Naive B cell (primary cell): ENCODE measurements around the gene ZRANB1. TPM values are rescaled to one million over a fixed set of nuclear protein-coding genes. Genes with fewer than 3 reads are reported as not detected.

ENCODE experiments used
- ATAC-seq, 2 donors: fragments of 150-1000 bp; cut with Tn5 transposase; 2 replicates each; pipeline ENCODE4 v1.10.0; 2021; ENCODE audit warnings: low read depth in 2 of 2, mild to moderate bottlenecking in 2 of 2, moderate library complexity in 2 of 2
- DNase-seq: peaks from one replicate; pipeline ENCODE4 v3.0.0; 2022
- H3K27ac Mint-ChIP-seq, 6 donors: one replicate each; pipeline ENCODE4 v1.8.0; 2020 to 2022; ENCODE audit warnings: mild to moderate bottlenecking in 6 of 6, mixed read lengths in 6 of 6, moderate library complexity in 5 of 6, inconsistent platforms in 2 of 6
- H3K27me3 Mint-ChIP-seq, 3 donors: one replicate each; pipeline ENCODE4 v1.8.0; 2021 to 2022; ENCODE audit warnings: mixed read lengths in 3 of 3, mild to moderate bottlenecking in 1 of 3
- H3K36me3 Mint-ChIP-seq, 2 donors: one replicate each; pipeline ENCODE4 v1.8.0; 2020 to 2022; ENCODE audit warnings: mixed read lengths in 2 of 2, inconsistent platforms in 1 of 2, mild to moderate bottlenecking in 1 of 2
- H3K4me1 Mint-ChIP-seq, 3 donors: one replicate each; pipeline ENCODE4 v1.8.0; 2020 to 2022; ENCODE audit warnings: mixed read lengths in 3 of 3, inconsistent platforms in 1 of 3, mild to moderate bottlenecking in 1 of 3, moderate library complexity in 1 of 3
- H3K4me3 Mint-ChIP-seq, 8 donors: one replicate each; pipeline ENCODE4 v1.8.0; 2020 to 2022; ENCODE audit warnings: mild to moderate bottlenecking in 8 of 8, mixed read lengths in 8 of 8, moderate library complexity in 8 of 8, inconsistent platforms in 2 of 8
- H3K9me3 Mint-ChIP-seq, 7 donors: one replicate each; pipeline ENCODE4 v1.8.0; 2020 to 2022; ENCODE audit warnings: mixed read lengths in 7 of 7, mild to moderate bottlenecking in 5 of 7, inconsistent platforms in 2 of 7, moderate library complexity in 1 of 7
- polyA plus RNA-seq, 6 donors: library from polyadenylated mRNA; unstranded; fragments of 300-500 nt; fragmentation: Illumina TruSeq; gene quantifications; one replicate each; pipeline ENCODE4 v1.2.3, GENCODE V29; 2021; ENCODE audit warnings: low read depth in 6 of 6

Gene ZRANB1
- polyA plus RNA-seq, 6 donors from 2014 or later, result 4.5 to 15.0 (median 9.3) TPM

DNA sequence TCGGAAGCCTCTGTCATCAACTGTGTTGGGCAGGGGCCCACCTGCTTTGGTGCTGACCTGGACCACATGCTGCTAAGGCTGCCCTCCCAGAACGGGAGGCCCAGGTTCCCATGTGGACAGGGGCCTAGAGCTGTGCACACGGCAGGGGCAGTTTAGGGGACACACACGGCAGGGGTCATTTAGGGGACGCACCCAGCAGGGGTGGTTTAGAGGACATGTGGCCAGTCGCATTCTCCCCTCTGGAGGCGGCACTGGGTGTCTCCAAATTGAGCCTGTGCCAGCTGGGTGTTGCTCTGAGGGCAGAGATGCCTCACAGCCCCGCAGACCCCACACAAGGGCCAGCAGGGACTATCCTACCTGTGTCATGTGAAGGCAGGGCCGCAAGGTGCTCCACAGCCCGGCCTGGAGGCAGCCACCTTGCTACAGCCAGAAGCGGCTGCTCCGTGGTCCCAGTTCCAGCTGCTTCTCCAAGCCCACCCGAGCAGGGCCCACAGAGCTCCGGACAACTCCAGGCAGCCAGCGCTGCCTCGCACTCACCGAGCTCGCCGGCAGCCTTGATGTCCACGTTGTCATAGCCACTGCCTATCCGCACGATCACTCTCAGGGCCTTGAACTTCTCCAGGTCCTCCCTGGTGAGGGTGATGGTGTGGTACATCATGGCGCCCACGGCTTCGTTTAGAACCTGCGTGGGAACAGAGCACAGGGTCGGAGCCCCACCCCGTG is 60.7 kb downstream of the ZRANB1 start:
- Mint-ChIP-seq H3K9me3 (no peaks in the 10 kb centered on the region), H3K4me3 (no peak overlapping the region), H3K4me1 (no peaks in the 10 kb centered on the region), H3K27ac (no peak overlapping the region), H3K36me3 (no peaks in the 10 kb centered on the region), H3K27me3 (no peaks in the 10 kb centered on the region)
- no peak for DNase-seq
- ATAC-seq, result no peak

DNA sequence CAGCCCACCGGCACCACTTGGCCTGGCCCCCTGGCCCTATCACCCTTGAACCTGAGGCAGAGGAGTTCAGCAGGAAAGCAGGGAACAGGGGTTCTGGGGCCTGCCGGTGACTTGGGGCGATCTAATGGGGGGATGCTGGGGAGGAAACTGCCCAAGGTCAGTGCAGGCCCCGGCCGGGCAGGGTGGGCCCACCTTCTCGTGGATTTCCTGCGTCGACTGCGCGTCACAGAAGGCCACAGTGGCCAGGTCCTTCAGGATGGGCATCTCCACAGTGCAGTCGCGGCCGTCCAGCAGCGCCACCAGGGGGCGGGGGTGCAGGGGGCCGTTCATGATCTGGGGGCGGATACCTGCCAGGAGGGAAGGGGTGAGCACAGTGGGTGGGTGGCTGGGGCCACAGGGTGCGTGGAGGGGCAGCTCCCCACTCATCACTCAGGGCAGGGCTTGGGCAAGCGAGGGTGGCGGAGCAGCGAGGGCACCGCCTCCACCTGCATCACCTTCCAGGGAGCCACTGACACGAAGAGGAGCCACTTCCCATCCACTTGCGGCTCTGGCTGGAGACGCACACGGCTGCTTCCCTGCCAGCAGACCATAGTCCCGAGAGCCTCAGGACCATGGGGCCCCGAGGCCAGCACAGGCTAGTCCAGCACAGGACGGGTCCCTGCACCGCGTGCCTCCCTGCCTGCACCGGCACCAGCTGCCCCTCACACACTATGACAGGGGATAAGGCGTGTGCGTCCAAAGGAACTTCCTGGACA is 61.4 kb downstream of the ZRANB1 start:
- Mint-ChIP-seq H3K36me3 (no peaks in the 10 kb centered on the region), H3K4me1 (no peaks in the 10 kb centered on the region), H3K27me3 (no peaks in the 10 kb centered on the region), H3K4me3 (no peak overlapping the region), H3K9me3 (no peaks in the 10 kb centered on the region), H3K27ac (no peak overlapping the region)
- ATAC-seq, result no peak
- DNase-seq, result no peak

DNA sequence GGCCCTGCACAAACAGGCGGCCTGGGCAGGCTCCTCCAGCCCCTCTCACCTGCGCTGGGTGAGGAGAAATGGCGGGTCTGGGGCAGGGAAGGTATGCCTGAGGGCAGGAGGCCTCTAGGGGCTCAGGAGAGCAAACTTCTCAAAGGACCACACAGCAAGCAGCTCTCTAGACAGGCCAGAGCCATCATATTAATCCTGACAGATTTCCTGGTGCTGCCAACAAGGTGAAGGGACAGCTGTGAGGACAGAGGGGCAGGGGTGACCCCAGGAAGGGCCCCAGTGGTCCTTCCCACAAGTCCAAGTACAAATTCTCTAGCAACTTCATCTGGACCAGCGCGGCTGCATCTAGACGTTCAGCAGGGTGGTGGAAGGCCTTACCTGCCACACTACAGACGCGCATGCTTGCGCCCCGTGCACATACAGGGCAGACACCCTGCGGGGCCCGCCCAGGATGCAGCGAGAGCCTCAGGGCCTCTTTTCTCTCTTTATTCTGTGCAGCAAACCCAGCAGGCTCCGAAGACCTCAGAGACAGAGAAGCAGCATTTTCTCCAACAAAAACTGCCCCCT is 62.1 kb downstream of the ZRANB1 start:
- no peaks in the 10 kb centered on the region for H3K4me1 Mint-ChIP-seq
- H3K36me3 Mint-ChIP-seq, result no peaks in the 10 kb centered on the region
- H3K27ac Mint-ChIP-seq, result no peak overlapping the region
- H3K27me3 Mint-ChIP-seq, result no peaks in the 10 kb centered on the region
- ATAC-seq, result no peak
- no peaks in the 10 kb centered on the region for H3K9me3 Mint-ChIP-seq
- no peak overlapping the region for H3K4me3 Mint-ChIP-seq
- DNase-seq, result no peak

DNA sequence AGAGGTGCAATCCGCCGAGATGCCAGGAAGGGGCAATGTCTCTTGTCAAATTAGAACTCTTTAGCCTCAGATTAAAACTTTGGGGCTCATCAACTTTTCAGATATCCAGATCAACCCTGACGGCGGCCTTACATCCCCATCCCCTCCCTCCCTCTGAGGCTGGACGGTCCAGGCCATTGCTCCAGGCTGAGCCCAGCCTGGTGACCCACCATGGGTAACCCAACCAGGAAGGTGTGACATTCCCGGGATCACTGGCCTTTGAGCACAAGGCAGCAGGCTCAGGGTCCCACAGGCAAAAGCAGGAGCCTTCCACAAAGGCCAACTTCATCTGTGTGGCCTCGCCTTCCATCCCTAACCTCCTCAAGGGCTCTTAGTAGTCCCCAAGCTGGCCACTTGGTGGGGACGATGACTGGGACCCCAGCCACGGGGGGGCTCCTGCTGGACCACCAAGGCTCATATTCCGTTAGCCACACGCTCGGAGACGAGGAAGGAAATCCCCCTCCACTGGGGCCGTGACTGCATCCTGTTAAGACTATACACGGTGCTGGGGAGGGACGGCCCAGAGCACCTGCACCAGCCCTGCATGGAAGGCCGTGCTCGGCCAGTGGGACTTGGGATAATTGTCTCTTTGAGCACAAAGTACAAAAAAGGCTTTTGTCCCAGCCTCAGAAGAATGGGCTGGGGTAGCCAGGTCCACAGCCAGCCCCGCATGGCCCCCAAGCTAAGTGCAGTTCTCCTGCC is 62.8 kb downstream of the ZRANB1 start:
- Mint-ChIP-seq H3K27me3 (no peaks in the 10 kb centered on the region), H3K4me3 (no peak overlapping the region), H3K4me1 (no peaks in the 10 kb centered on the region), H3K27ac (no peak overlapping the region), H3K9me3 (no peaks in the 10 kb centered on the region), H3K36me3 (no peaks in the 10 kb centered on the region)
- ATAC-seq (no peak), DNase-seq (no peak)

DNA sequence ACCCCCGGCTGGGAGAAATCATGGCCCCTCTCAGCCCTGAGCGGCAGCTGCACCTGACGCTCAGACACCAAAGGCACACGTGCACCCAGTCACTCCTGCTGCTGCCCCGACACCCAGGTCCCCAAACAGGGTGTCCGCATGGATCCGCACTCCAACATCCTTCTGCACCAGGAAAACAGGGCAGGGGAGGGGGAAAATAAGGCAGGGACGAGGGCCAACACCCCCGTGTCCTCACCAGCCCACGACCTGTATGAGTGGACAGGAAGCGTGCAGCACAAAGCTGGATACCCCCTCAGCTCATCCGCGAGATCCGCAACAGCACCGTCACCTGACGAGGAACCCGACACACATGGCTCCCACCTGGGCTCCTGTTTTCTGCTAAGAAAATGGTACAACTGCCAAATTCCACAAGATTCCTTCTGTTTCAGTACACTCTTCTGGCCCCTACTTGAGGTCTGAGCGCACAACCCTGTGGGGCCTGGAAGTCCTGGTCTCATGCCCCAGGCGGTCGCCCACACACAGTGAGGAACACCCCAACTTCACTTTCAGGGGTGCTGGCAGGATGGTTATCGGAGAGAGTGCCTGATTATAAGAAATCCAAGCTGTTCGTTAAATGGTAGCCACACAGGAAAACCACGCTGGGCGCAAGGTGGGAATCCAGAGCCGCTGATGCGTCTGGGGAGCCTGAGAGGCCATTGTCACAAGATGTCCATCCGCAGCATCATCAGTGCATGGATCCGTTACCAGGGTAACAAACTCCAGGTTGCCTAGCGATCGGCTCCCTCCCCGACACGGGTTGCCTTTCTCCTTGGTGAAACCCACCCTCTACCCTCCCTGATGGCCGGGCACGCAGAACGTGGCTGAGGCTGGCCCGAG is 63.6 kb downstream of the ZRANB1 start:
- ATAC-seq (no peak), DNase-seq (no peak)
- H3K4me1 Mint-ChIP-seq, result no peaks in the 10 kb centered on the region
- H3K4me3 Mint-ChIP-seq, result no peak overlapping the region
- H3K27ac Mint-ChIP-seq, result no peak overlapping the region
- H3K36me3 Mint-ChIP-seq, result no peaks in the 10 kb centered on the region
- no peaks in the 10 kb centered on the region for H3K9me3 Mint-ChIP-seq
- no peaks in the 10 kb centered on the region for H3K27me3 Mint-ChIP-seq

DNA sequence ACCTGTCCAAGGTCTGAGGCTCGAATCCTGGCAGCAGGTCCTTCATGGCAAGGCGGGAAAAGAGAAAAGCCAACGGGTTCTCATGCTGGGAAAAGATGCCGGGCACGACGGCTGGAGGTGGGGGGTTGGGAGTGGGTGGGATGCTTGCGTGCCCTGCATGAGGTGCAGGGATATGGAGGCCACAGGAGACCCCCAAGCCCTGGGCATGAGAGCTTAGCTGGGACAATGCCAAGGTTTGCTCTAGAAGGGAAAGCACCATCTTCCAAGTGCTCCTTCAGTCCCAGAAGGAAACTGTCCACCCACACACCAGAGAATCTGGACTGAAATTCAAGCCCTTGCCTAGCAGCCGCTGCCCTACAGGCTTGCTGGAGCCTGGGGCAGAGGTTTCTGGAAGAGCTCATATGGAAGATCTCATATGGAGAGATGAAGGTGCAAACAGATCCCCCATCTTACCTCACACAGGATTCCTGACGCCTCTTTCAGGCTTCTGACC is 64.3 kb downstream of the ZRANB1 start:
- Mint-ChIP-seq H3K27ac (no peak overlapping the region), H3K4me3 (no peak overlapping the region), H3K27me3 (no peaks in the 10 kb centered on the region), H3K9me3 (no peaks in the 10 kb centered on the region), H3K4me1 (no peaks in the 10 kb centered on the region), H3K36me3 (no peaks in the 10 kb centered on the region)
- ATAC-seq (no peak), DNase-seq (no peak)

DNA sequence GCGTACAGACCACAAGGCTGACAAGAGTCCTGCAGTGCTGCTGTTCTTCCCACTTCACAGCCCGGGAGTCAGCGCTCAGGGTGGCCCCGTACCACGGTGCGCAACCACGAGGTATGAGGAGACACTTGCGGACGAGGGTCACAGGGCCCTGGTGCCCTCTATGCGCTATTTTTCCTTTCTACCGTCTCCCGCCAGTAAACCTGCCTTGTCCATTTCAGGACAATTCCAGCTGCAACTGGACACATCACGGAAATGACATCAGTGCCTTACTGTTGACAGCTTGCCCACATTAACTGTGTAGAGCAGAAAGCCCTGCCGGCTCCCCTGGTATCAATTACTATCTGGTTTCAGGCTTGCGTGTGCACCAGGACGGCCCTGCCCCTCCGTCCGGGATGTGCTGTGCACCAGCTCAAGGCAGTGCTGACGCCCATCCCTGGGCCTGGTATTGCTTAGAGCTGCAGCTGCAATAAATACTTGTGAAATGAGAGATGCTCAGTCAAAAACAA is 65.1 kb downstream of the ZRANB1 start:
- Mint-ChIP-seq H3K27ac (no peak overlapping the region), H3K36me3 (no peaks in the 10 kb centered on the region)

DNA sequence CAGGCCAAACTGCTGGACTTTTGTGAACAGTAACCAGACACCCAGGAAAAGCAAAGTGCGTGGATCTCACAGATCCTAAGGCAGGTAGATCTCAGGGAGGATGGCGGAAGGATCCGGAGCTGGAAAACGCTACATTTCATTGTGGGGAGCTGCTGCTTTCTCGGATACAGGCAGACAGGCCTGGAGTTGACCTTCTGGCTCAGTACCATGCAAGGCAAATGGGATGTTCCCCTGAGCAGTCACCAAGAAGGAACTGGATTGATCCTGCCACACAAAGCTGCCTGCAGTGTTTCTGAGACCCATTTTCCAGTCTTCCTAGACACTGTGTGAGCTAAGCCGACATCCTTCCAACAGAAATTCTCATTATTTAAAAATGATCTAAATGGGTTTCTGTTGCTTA is 65.5 kb downstream of the ZRANB1 start:
- DNase-seq (no peak), ATAC-seq (no peak)
- Mint-ChIP-seq H3K4me3 (no peak overlapping the region), H3K9me3 (no peaks in the 10 kb centered on the region), H3K27ac (no peak overlapping the region), H3K36me3 (no peaks in the 10 kb centered on the region), H3K4me1 (no peaks in the 10 kb centered on the region), H3K27me3 (no peaks in the 10 kb centered on the region)

More for the DNA sequence above, 65.1 kb downstream of the ZRANB1 start:
- H3K4me1 Mint-ChIP-seq, result no peaks in the 10 kb centered on the region
- no peak for ATAC-seq
- H3K4me3 Mint-ChIP-seq, result no peak overlapping the region
- H3K27me3 Mint-ChIP-seq, result no peaks in the 10 kb centered on the region
- DNase-seq, result no peak
- H3K9me3 Mint-ChIP-seq, result no peaks in the 10 kb centered on the region

DNA sequence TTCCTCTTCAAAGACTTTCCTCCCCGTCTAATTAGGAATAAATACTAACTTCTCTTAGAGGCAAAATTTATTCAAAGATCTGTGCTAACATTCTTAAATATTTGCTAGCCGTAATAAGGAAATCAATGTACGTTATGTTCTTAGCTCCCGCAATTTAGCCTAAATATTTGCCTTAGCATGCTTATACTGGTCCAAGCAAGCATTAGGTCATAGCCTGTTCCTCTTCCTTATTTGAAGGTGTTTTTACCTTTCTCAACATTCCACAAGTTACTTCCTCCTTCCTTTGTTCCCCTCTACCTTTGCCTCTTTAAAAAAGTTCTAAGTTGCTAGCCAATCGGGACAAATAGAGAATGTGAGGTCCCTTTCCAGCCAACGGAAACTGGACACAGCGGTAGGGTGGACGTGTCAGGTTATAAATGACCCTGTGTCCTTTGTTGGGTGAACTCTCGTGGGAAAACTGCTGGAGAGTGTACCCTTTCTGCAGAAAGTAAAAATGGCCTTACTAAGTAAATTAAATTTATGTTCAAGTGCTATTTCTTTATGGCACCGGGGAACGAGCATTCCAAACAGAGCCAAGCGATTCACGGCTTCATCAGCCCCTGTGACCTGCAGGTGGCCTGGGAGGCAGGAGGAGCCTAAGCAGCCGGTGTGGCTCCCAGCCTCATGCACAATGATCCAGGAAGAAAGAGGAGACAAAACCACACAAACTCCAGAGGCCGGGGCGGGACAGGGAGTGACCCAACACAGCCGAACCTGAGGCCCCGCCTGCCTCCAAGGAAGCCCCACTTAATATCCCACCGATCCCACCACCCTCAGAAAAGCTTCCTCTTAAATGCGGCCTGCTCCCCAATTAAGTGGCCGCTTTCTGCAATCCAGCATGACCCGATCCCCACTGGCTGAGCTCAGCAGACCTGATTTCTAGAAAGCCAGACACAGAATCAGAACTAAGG is 67.0 kb downstream of the ZRANB1 start:
- Mint-ChIP-seq H3K36me3 (no peaks in the 10 kb centered on the region), H3K27ac (no peak overlapping the region), H3K9me3 (no peaks in the 10 kb centered on the region), H3K4me1 (no peaks in the 10 kb centered on the region), H3K27me3 (no peaks in the 10 kb centered on the region), H3K4me3 (no peak overlapping the region)
- DNase-seq (no peak), ATAC-seq (no peak)

DNA sequence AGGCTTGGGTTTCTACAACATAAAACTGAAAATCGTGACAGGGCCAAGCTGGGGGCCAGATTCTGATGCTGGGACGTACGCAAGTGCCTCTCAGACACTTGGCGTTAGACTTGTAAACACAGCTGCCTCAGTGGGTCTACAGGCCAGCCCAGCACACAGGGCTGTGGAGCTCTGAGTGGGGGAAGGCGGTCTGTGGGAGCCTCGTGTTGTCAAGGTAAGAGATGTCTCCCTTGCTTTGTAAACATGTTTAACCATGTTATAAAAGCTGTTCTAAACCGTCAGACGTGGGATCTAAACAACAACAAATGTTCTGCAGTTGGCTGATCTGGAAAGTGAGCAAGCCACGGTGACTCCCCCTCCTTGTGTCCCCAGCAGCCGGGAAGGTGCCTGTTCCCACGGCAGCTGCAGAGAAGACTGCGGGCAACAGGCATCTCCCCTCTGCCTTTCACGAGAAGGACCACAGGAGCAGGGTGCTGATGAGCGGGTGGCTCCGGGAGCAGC is 67.8 kb downstream of the ZRANB1 start:
- no peak for DNase-seq
- H3K27me3 Mint-ChIP-seq, result no peaks in the 10 kb centered on the region
- no peaks in the 10 kb centered on the region for H3K9me3 Mint-ChIP-seq
- H3K4me3 Mint-ChIP-seq, result no peak overlapping the region
- ATAC-seq, result no peak
- H3K4me1 Mint-ChIP-seq, result no peaks in the 10 kb centered on the region
- no peak overlapping the region for H3K27ac Mint-ChIP-seq
- no peaks in the 10 kb centered on the region for H3K36me3 Mint-ChIP-seq

DNA sequence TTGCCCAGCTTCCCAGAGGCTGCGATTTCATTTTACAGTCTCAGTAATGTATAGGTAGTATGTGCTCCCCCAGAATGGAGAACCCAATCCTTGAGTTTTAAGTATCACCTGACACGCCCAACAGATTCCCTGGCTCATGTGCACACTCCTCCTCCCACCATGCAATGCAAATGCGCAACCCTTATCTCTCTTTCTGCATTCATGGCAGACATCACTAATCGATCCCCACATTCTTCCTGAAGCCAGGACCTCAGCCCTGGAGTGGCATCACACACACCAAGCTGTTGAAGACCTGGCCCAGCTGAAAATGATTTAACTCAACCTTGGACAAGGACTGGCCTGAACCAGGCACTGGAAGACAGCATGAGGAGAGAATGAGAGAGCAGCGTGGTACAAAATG is 68.4 kb downstream of the ZRANB1 start:
- Mint-ChIP-seq H3K9me3 (no peaks in the 10 kb centered on the region), H3K4me3 (no peak overlapping the region), H3K36me3 (no peaks in the 10 kb centered on the region), H3K27me3 (no peaks in the 10 kb centered on the region), H3K27ac (no peak overlapping the region), H3K4me1 (no peaks in the 10 kb centered on the region)
- DNase-seq (no peak), ATAC-seq (no peak)
